GM18870 (cell line): ENCODE measurements around the gene ZNF486.
"Not testable (repeated sequence)": the region's sequence is repeated elsewhere in the genome, so short reads cannot be mapped to it uniquely, and the experiment has no call there.

ENCODE experiments used
- ATAC-seq: cut with Tn5 transposase; IDR thresholded peaks from one replicate; pipeline ENCODE4 v1.9.1; 2021; ENCODE audit warnings: moderate library complexity; ENCODE audit not compliant: unreplicated experiment

ZNF486 gene

GRCh38 chr19:20221605-20222004, 54.6 kb downstream of the ZNF486 start:
- not testable (repeated sequence) for ATAC-seq

- ATAC-seq, result no peak
Observed at GRCh38 chr19:20233105-20233504, 66.1 kb downstream of the ZNF486 start.

- no peak for ATAC-seq
Observed at GRCh38 chr19:20235156-20235555, 68.1 kb downstream of the ZNF486 start.

- ATAC-seq, result no peak
Observed at GRCh38 chr19:20237773-20238623, 71.0 kb downstream of the ZNF486 start.

GRCh38 chr19:20243629-20244028, 76.6 kb downstream of the ZNF486 start:
- ATAC-seq, result no peak

- ATAC-seq, result no peak
Observed at GRCh38 chr19:20244356-20244755, 77.3 kb downstream of the ZNF486 start.

- no peak for ATAC-seq
Observed at GRCh38 chr19:20245309-20245708, 78.3 kb downstream of the ZNF486 start.

GRCh38 chr19:20247016-20247683, 80.1 kb downstream of the ZNF486 start:
- no peak for ATAC-seq

- ATAC-seq, result not testable (repeated sequence)
Observed at GRCh38 chr19:20248258-20248657, 81.2 kb downstream of the ZNF486 start.
